GM12801 (cell line): ENCODE data around the gene RPS25.

ENCODE experiments used
- TF ChIP-seq, protein P1 (sequence below): IDR thresholded peaks from one replicate; pipeline ENCODE4 v1.5.1; 2011; ENCODE audit warnings: control low read depth; ENCODE audit not compliant: insufficient read length; ENCODE audit errors: extremely low read depth

The RPS25 gene

GRCh38 chr11:119000906-119001305 lies 17.2 kb downstream of the RPS25 start:
- TF ChIP-seq, protein P1, sequence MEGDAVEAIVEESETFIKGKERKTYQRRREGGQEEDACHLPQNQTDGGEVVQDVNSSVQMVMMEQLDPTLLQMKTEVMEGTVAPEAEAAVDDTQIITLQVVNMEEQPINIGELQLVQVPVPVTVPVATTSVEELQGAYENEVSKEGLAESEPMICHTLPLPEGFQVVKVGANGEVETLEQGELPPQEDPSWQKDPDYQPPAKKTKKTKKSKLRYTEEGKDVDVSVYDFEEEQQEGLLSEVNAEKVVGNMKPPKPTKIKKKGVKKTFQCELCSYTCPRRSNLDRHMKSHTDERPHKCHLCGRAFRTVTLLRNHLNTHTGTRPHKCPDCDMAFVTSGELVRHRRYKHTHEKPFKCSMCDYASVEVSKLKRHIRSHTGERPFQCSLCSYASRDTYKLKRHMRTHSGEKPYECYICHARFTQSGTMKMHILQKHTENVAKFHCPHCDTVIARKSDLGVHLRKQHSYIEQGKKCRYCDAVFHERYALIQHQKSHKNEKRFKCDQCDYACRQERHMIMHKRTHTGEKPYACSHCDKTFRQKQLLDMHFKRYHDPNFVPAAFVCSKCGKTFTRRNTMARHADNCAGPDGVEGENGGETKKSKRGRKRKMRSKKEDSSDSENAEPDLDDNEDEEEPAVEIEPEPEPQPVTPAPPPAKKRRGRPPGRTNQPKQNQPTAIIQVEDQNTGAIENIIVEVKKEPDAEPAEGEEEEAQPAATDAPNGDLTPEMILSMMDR, result no peak

GRCh38 chr11:118998822-118999221 lies 19.3 kb downstream of the RPS25 start:
- TF ChIP-seq, protein P1, result no peak

DNA sequence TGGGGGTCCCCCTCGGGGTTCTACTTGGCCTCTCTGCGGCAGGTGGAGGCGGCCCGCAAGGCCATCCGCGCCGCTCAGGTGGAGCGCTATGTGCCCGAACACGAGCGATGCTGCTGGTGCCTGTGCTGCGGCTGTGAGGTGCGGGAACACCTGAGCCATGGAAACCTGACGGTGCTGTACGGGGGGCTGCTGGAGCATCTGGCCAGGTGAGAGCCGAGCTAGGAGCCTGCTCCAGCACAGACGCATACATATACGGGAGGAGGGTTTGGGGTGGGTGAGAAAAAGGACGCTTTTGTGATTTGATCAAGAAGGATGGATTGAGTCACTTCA lies 19.8 kb downstream of the RPS25 start:
- TF ChIP-seq, protein P1, result no peak

DNA sequence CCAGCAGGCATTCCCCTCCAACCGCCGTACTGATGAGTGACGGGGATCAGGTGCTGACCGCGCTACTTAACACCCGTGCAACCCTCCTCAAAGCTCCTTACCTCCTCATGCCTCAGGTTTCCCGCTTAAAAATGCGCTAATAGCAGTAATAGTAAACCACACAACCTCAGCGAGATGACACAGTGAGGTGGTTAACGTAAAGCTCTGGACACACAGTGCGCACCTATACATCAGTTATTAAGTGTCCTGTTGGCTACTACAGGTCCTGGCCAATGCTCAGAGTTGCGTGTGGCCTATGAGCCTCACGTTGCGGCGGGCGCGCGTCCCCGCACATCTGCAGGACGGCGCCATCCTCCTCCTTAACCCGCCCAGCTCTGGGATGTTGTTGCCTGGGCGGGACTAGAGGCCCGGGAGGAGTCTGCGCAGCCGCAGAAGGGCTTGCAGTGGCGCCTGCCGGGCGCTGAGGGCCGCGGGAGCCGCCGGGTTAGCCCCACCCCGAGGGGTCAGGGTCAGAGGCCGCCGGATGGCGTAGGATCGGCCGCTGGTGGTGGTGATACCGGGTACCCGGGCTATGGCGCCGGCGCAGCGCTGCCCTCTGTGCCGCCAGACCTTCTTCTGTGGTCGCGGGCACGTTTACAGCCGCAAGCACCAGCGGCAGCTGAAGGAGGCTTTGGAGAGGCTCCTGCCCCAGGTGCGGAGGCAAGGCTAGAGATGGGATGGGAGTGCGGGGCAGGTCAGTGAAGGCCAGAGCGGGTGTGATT lies 20.3 kb downstream of the RPS25 start, which contains the start of gene CENATAC:
Gene CENATAC, plus strand, starts transcription at position 512 of the 761 bp plus-strand sequence. Its CDS starts 60 bp downstream, at position 572.
- TF ChIP-seq, protein P1, result no peak

DNA sequence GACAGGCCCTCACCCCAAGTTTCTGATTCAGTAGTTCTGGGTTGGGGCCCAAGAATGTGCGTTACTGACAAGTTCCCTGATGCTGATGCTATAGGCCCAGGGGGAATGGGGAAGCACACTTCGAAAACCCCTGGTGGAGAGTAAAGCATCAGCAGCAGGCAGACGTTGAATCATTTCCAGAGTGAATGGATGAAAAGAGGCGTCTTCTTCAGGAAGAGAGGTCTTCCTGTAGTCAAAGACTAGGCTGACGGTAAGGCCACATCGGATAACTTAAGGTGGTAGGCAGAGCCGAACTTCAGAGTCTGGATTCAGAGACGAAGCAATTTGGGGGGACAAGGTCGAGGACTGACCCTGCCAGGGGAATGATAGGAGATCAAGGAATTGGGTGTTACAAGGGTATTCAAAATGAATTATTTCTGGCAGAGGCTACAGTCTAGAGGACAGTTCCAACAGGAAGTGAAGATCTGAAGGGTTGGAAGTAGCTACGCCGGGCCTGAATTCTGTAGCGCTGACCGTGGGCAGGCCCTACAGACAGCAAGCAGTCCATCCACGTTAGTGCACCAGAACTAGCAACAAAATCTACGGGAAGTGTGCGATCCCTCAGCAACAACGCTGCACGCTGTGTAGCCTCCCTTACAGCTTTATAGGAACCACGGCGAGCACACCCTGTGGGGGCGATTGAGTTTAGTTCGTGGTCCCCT lies 21.1 kb downstream of the RPS25 start:
- TF ChIP-seq, protein P1, result no peak

DNA sequence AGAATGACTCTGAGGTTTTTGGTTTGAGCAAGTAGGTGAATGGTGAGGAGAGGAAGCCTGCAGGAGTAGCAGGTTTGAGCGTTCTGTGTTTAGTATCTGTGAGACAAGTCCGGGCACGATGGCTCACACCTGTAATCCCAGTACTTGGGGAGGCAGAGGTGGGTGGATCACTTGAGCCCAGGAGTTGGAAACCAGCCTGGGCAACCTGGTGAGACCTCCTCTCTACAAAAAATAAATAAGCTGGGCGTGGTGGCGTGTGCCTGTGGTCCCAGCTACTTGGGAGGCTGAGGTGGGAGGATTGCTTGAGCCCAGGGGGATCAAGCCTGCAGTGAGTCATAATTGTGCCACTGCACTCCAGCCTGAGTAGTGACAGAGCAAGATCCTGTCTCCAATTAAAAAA lies 29.9 kb downstream of the RPS25 start:
- TF ChIP-seq, protein P1, result no peak

GRCh38 chr11:118984825-118985224 lies 33.3 kb downstream of the RPS25 start:
- TF ChIP-seq, protein P1, result no peak
